Left colon (tissue), 2 donors: ENCODE results near the gene DCTN3. TPM values are rescaled to one million over a fixed set of nuclear protein-coding genes. Genes with fewer than 3 reads are reported as not detected.

Experiments used
- ATAC-seq: fragments of 200-7000 bp; cut with Tn5 transposase; one replicate; pipeline ENCODE4 v1.9.1; 2020; ENCODE audit warnings: mild to moderate bottlenecking, moderate library complexity
- DNase-seq, 2 donors: peaks; one replicate each; pipeline ENCODE4 v3.0.0-alpha.2; 2020
- intact Hi-C, 2 donors: fragments of 100-400 bp; cut with DNase I in 1 of 2; cut with micrococcal nuclease in 1 of 2; formaldehyde crosslinking; loops; one replicate each; pipeline versions ENCODE4 v1.11.2 to v1.14.0; 2022; cut with DNase I, micrococcal nuclease
- total RNA-seq, 2 donors: library from RNA; stranded (reverse); fragmentation: NEBNext Ultra II Directional; extraction: Animal tissue kit (Norgen Biotek cat#: 25700); gene quantifications; one replicate each; pipeline ENCODE4 v1.2.1, GENCODE V29; 2021
- donor health status: DM: no; HTN: no; CAD: no.
- donor health status: DM: yes; HTN: yes; CAD: no.

The DCTN3 gene
- total RNA-seq, 2 donors from 2014 or later, result 53.7 to 59.4 TPM

- no peak for ATAC-seq
- intact Hi-C loops, result no loop called here
- no peak for DNase-seq
Measured at GRCh38 chr9:34601937-34602573, 18.2 kb downstream of the DCTN3 start.

GRCh38 chr9:34600908-34601307 lies 19.4 kb downstream of the DCTN3 start:
- DNase-seq (no peak), ATAC-seq (no peak)
- intact Hi-C loops, result no loop called here

DNA sequence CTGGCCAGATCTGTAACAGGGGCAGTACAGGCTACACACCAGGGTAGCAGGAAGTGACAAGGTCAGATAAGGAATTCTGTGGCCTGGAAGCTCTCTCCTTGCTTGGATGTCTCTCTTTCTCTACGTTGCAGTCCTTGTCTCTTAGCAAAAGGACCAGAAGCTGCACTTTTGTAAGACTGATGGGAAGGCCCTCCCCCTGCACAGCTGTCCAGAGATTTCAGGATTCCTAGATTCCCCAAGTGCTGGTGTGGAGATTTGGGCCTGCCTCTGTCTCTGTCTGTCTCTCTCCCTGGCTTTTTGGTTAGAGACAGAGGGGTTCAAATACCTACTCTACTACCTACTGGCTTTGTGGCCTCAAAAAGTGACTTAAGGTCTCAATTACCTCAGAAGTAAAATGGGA lies 20.7 kb downstream of the DCTN3 start:
- DNase-seq (no peak), ATAC-seq (no peak)
- intact Hi-C loops, result loop anchor here in 1 of 2 donors (10.0 kb wide), 1 partner anchor 185 kb away; no protein-coding TSS in a partner anchor

DNA sequence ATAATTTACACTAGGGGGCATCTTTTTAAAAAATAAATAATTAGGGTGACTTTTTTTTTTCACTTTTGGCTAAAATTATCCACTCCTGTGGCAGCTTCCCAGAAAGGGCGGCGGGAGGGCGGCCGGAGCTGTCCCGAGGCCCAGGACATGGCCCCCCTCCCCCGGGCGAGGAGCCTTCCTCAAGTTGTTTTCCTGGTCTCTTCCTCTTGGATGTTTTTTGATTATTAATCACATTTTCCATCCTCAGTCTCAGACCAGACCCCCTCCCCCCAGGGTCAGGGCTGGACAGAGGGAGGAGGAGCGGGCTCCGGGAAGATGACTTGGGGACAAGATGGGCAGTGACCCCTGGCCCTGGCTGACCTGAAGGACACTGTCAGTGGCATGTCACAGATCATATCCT lies 26.1 kb downstream of the DCTN3 start:
- ATAC-seq (no peak), DNase-seq (no peak)
- intact Hi-C loops, result loop anchor here in 1 of 2 donors (5.0 to 10.0 kb wide), 2 partner anchors 47 to 179 kb away; no protein-coding TSS in a partner anchor

- DNase-seq (peak; percentile 39), ATAC-seq (peak; percentile 10)
- intact Hi-C loops, result loop anchor here in 1 of 2 donors (5.0 to 10.0 kb wide), 2 partner anchors 46 to 178 kb away; no protein-coding TSS in a partner anchor
Measured at GRCh38 chr9:34592895-34593601, 27.2 kb downstream of the DCTN3 start.

DNA sequence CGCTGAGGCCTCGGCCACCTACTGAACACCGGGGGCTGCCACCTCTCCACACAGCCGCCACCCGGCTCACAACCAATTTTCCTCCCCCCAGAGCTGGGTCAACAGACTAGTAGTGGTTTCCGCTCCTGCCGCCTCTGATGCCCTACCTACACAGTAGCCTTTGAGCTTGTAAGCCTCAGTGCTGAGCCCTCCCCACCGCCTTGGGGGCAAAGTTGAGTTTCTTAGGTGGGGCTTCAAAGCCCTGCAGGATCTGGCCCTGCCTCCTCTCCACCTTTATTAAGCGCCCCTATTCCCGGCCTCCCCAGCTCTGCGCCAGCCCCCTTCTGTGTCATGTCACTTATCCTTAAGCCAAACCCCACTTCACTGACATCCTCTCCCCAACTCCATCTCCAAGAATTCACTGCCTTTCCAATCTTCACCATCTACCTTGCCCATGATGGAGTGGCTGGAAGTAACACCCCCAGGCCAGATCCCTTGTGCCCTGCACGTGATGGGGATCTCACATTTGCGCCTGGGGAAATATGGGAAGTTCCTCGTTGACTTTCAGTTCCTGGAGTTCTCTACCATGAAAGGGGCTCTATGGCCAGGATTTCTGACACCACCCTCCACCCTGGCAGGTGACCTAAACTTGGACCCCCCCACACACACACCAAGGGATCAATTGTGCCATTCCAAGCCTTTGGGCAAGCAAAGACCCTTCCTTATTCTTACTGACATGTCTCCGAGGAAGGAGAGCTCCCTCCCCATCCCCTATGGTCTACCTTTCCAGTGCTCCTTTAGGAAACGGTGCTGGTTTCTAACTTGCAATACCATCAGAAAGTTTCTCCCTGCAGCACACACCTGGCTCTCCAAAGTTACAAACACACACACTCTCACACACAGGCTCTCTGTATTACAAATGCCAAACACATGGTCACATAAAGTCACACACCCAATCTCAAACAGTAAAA lies 28.1 kb downstream of the DCTN3 start:
- DNase-seq (peak in 1 of 2 donors; percentile 15), ATAC-seq (no peak)
- intact Hi-C loops, result loop anchor here in 1 of 2 donors (5.0 to 10.0 kb wide), 2 partner anchors 45 to 177 kb away; no protein-coding TSS in a partner anchor

GRCh38 chr9:34591248-34591916 lies 28.9 kb downstream of the DCTN3 start:
- ATAC-seq (peak; percentile 83), DNase-seq (peak; percentile 74 to 90)
- intact Hi-C loops, result loop anchor here in 1 of 2 donors (5.0 to 10.0 kb wide), 2 partner anchors 44 to 177 kb away; no protein-coding TSS in a partner anchor

DNA sequence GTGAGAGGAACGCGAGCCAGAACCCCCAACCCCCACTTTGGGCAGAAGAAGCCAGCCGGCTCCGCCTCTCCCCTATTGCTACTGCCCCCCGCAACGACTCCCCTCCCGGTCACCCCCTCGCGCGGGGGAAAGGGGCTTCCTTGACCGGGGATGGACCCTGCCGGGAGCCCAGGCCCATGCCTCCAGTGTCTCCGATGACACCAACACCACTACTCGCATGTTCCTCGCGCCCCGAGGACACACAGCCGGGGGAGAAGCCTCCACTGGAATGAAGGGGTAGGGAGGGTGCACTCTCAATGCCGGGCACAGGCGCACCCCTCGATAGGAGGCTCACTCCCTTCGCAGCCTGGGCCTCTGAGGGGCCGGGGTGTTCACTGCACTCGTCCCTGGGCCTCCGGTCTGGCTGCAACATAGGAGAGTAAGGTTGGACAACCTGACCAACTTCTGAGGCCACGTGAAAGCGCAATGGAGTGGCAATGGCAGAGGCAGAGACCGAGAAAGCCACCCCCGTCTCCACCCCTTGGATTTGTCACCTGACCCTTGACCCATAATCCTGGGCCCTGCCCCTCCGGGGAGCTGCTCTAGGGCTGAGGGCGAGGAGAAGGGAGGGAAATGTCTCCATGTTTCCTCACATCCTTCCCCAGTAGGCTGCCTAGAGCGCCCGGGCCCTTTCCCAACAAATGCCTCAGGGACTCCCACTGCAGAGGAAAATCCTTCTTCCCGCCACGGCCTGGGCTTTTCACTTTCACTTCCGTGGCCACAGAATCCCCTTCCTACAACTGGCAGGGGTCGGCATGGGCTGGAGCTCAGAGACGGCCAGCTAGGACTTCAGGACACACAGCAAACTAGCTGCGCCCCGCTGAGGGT lies 29.7 kb downstream of the DCTN3 start:
- DNase-seq, result peak; percentile 41 to 57
- intact Hi-C loops, result loop anchor here in 1 of 2 donors (5.0 to 10.0 kb wide), 2 partner anchors 43 to 176 kb away; no protein-coding TSS in a partner anchor
- peak; percentile 75 for ATAC-seq

DNA sequence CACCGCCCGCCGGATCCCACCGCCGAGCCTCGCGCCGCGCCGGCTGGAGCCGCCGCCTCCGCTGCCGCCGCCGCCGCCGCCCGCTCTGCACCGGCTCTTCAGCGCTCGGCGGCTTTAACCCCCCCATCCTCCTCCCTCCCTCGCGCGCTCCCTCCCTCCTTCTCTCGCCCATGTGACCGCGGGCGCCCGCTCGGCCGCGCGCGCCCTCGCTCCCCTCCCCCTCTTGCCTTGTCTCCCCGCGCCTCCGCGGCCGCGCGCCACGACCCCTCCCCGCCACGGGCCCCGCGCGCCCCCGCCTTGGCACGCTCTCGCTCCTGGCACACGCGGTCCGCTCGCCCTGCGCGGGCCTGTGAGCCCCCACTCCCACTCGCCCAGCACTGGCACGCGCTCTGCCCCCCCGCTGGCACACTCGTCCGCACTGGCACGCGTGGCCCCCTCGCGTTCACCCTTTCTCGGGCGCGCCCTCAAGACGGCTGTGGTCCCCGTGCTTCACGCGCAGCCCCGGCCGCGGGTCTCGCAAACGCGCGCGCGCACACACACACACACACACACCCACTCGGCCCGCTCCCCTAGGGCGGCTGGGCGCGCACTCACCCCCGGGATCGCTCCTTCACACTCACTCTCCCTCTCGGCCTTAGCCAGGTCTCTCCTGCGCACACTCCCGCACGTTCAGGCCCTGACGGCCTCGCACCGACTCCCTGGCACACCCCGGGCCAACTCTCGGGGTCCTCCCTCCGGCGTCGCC lies 30.5 kb downstream of the DCTN3 start, which contains the start of gene CNTFR:
Gene CNTFR (minus strand): TSS at position 89 of the 745 bp plus-strand sequence. CDS start 20,743 bp downstream, outside the sequence.
- ATAC-seq (peak; percentile 37), DNase-seq (peak; percentile 36 to 38)
- intact Hi-C loops, result loop anchor here in 1 of 2 donors (5.0 to 10.0 kb wide), 2 partner anchors 43 to 175 kb away; no protein-coding TSS in a partner anchor

- no peak for ATAC-seq
- no peak for DNase-seq
- intact Hi-C loops, result no loop called here
Measured at GRCh38 chr9:34588671-34589635, 31.3 kb downstream of the DCTN3 start.

DNA sequence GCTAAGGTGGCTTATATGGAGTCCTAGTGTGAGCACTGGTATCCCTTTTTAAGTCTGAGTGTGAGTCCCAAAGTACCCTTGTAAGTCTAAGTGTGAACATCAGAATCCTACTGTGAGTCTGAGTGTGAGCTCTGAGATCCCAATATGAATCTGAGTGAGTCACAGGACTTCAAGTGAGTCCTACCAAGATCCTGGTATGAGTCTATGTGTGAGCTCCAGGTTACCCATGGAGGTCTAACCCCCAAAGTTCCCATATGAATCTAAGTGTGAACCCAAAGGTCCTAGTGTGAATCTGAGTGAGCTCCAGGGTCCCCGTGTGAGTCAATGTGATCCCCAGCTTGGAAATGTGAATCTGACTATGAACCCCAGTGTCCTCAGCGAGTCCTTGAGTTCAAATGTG lies 33.0 kb downstream of the DCTN3 start:
- intact Hi-C loops, result no loop called here
- ATAC-seq, result no peak
- no peak for DNase-seq

GRCh38 chr9:34585946-34586669 lies 34.2 kb downstream of the DCTN3 start:
- intact Hi-C loops, result no loop called here
- ATAC-seq, result no peak
- DNase-seq, result no peak

- ATAC-seq (no peak), DNase-seq (no peak)
- intact Hi-C loops, result no loop called here
Measured at GRCh38 chr9:34584970-34585369, 35.3 kb downstream of the DCTN3 start.

DNA sequence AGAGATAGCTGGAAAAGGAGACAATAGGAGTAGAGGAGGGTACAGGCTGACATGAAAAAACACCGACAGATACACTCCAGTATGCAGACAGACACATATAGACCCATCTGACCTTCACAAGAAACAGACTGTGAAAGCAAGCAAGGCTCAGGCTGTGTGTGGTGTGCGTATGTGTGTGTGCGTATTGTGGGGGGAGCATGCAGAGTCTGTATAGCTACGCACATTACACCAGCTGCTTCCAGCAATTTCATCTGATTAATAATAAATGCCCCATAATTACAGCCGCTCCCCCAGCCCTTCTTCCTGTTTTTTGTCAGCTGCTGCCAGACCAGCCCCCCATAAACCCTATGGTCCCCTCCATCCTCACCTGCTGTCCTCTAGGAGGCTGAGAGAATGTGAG lies 37.5 kb downstream of the DCTN3 start:
- intact Hi-C loops, result no loop called here
- DNase-seq (no peak), ATAC-seq (no peak)

DNA sequence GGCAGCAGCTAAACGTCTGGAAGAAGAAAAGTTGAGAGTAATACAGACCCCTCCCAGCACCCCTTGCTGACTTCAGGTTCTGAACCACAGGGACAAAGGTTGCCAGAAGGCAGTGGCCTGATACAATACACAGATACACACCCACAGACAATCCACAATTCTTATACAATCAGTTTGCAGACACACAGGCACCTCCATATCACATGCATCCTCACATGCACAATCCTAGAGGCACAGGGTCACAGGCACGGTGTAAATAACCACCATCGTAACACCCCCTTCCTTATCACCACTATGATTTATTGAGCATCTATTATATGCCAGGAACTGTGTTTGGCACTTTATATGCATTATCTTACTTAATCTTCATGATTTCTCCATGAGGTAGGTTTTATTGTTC lies 39.0 kb downstream of the DCTN3 start:
- intact Hi-C loops, result no loop called here
- DNase-seq (no peak), ATAC-seq (peak; percentile 73)
